Endothelial cell (in vitro differentiated cells): ENCODE results near the gene TTC27. TPM values are rescaled to one million over a fixed set of nuclear protein-coding genes. Genes with fewer than 3 reads are reported as not detected.

Experiments
- DNase-seq: peaks from one replicate; pipeline ENCODE4 v3.0.0; 2021; ENCODE audit warnings: low spot score
- H3K27ac Mint-ChIP-seq: one replicate; pipeline ENCODE4 v1.8.0; 2021; ENCODE audit warnings: mixed read lengths, inconsistent platforms; ENCODE audit not compliant: unreplicated experiment
- H3K27me3 Mint-ChIP-seq: one replicate; pipeline ENCODE4 v1.8.0; 2021; ENCODE audit warnings: mild to moderate bottlenecking, moderate library complexity, mixed read lengths, inconsistent platforms; ENCODE audit not compliant: unreplicated experiment
- H3K36me3 Mint-ChIP-seq: one replicate; pipeline ENCODE4 v1.8.0; 2021; ENCODE audit warnings: mild to moderate bottlenecking, low read depth, mixed read lengths, inconsistent platforms; ENCODE audit not compliant: unreplicated experiment
- H3K4me1 Mint-ChIP-seq: one replicate; pipeline ENCODE4 v1.8.0; 2021; ENCODE audit warnings: mild to moderate bottlenecking, mixed read lengths, inconsistent platforms; ENCODE audit not compliant: unreplicated experiment
- H3K4me3 Mint-ChIP-seq: one replicate; pipeline ENCODE4 v1.8.0; 2021; ENCODE audit warnings: mild to moderate bottlenecking, mixed read lengths, inconsistent platforms; ENCODE audit not compliant: unreplicated experiment
- H3K9me3 Mint-ChIP-seq: one replicate; pipeline ENCODE4 v1.8.0; 2021; ENCODE audit warnings: mixed read lengths, inconsistent platforms; ENCODE audit not compliant: unreplicated experiment
- total RNA-seq: library from RNA; stranded (reverse); fragmentation: NEBNext Ultra II Directional; extraction: Animal tissue kit (Norgen Biotek cat#: 25700); gene quantifications from one replicate; pipeline ENCODE4 v1.2.1, GENCODE V29; 2021; ENCODE audit not compliant: unreplicated experiment
- TF ChIP-seq, protein P1 (sequence below): fragments of 200-600 bp; sonication (generic); IDR thresholded peaks from one replicate; pipeline ENCODE4 v1.5.0; 2021; ENCODE audit warnings: antibody characterized with exemption; ENCODE audit not compliant: unreplicated experiment

Gene TTC27
- total RNA-seq, 1 donor from 2014 or later = 12.7 TPM

DNA sequence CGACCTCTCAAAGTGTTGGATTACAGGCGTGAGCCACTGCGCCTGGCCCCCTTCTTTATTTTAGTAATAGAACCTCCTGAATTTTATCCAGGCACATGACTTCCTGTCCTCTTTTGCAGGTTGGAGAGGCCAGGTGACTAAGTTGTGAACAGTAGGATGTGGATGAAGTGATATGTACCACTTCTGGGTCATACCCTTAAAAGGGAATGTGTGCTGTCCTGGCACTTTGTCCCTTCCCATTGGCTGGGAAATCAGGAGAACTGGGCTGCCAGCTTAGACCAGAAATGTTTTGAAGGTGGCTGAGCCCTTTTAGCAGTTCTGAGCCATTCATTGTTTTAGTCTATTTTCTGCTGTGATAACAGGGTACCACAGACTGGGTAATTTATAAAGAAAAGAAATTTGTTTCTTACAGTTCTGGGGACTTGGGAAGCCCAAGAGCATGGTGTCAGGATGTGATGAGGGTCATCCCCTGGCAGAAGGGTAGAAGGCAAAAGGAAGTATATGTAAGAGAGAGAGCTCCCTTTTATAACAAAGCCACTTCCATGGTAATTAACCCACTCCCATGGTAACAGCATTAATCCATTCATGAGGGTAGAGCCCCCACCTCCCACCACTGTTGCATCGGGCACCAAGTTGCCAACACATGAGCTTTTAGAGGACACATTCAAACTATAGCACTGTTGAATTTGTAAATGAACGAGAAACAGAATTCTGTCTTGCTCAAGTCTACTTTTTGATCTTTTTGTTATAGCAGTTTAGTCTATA, 79.1 kb downstream of the TTC27 start:
- Mint-ChIP-seq H3K27me3 (no peaks in the 10 kb centered on the region), H3K27ac (no peak overlapping the region), H3K9me3 (no peaks in the 10 kb centered on the region), H3K4me1 (no peaks in the 10 kb centered on the region), H3K36me3 (peaks cover 3% of the 10 kb centered on the region), H3K4me3 (no peak overlapping the region)
- no peak for DNase-seq
- TF ChIP-seq, protein P1, sequence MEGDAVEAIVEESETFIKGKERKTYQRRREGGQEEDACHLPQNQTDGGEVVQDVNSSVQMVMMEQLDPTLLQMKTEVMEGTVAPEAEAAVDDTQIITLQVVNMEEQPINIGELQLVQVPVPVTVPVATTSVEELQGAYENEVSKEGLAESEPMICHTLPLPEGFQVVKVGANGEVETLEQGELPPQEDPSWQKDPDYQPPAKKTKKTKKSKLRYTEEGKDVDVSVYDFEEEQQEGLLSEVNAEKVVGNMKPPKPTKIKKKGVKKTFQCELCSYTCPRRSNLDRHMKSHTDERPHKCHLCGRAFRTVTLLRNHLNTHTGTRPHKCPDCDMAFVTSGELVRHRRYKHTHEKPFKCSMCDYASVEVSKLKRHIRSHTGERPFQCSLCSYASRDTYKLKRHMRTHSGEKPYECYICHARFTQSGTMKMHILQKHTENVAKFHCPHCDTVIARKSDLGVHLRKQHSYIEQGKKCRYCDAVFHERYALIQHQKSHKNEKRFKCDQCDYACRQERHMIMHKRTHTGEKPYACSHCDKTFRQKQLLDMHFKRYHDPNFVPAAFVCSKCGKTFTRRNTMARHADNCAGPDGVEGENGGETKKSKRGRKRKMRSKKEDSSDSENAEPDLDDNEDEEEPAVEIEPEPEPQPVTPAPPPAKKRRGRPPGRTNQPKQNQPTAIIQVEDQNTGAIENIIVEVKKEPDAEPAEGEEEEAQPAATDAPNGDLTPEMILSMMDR = no peak

GRCh38 chr2:32711219-32711618, 83.4 kb downstream of the TTC27 start:
- H3K9me3 Mint-ChIP-seq = no peaks in the 10 kb centered on the region
- no peak for DNase-seq
- H3K27me3 Mint-ChIP-seq = no peaks in the 10 kb centered on the region
- H3K4me3 Mint-ChIP-seq = no peak overlapping the region
- TF ChIP-seq, protein P1 = no peak
- no peaks in the 10 kb centered on the region for H3K4me1 Mint-ChIP-seq
- H3K36me3 Mint-ChIP-seq = no peaks in the 10 kb centered on the region
- H3K27ac Mint-ChIP-seq = no peak overlapping the region

DNA sequence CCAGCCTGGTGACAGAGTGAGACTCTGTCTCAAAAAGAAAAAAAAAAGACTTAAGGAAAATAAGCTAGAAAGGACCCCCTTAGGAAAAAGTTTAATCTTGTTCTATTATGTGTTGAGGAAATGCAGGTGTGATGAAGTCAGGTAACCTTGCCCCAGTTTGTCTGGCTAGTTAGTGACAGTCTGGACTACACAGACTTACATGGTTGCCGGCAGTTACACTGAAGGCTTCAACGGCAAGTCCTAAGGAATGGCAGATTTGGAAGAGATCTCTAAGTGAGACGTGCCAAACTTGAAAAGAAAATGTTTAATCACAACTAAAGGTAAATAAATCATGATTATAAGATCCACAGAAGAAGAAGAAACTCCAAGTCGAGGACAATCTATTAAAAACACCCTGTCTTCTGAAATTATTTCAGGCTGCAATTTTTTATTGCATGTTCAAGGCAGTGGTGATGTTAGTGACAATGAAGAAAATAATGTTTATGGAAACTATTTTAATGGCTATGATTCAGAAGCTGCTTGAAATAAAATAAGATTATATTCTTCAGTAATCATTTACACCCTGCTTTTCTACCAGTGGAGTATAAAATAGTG, 84.2 kb downstream of the TTC27 start:
- TF ChIP-seq, protein P1 = no peak
- Mint-ChIP-seq H3K4me3 (no peak overlapping the region), H3K9me3 (no peaks in the 10 kb centered on the region), H3K27me3 (no peaks in the 10 kb centered on the region), H3K4me1 (no peaks in the 10 kb centered on the region), H3K36me3 (no peaks in the 10 kb centered on the region), H3K27ac (no peak overlapping the region)
- DNase-seq = no peak

GRCh38 chr2:32712870-32713269, 85.0 kb downstream of the TTC27 start:
- peaks cover 5% of the 10 kb centered on the region for H3K4me1 Mint-ChIP-seq
- H3K36me3 Mint-ChIP-seq = no peaks in the 10 kb centered on the region
- no peaks in the 10 kb centered on the region for H3K27me3 Mint-ChIP-seq
- H3K27ac Mint-ChIP-seq = no peak overlapping the region
- no peak for DNase-seq
- H3K4me3 Mint-ChIP-seq = no peak overlapping the region
- no peaks in the 10 kb centered on the region for H3K9me3 Mint-ChIP-seq
- TF ChIP-seq, protein P1 = no peak

DNA sequence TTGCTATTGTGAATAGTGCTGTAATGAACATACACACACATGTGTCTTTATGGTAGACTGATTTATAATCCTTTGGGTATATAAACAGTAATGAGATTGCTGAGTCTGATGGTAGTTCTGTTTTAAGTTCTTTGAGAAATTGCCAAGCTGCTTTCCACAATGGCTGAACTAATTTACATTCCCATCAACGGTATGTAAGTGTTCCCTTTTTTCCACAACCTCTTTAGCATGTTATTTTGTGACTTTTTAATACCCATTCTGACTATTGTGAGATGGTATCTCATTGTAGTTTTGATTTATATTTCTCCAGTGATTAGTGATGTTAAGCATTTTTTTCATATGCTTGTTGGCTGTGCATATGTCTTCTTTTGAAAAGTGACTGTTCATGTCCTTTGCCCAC, 86.7 kb downstream of the TTC27 start:
- no peak for DNase-seq
- Mint-ChIP-seq H3K36me3 (no peaks in the 10 kb centered on the region), H3K4me3 (no peak overlapping the region), H3K27ac (no peak overlapping the region), H3K27me3 (no peaks in the 10 kb centered on the region), H3K9me3 (no peaks in the 10 kb centered on the region), H3K4me1 (peaks cover 5% of the 10 kb centered on the region)
- TF ChIP-seq, protein P1 = no peak
